Lower leg skin (tissue), 3 donors: Measurements from ENCODE around the gene CITED2.

ENCODE experiments used
- CTCF ChIP-seq, 3 donors: fragments of 450-650 bp; IDR thresholded peaks; one replicate each; pipeline ENCODE4 v1.5.1; 2016; ENCODE audit warnings: antibody characterized with exemption in 3 of 3, mild to moderate bottlenecking in 3 of 3, moderate library complexity in 2 of 3
- POLR2A ChIP-seq, 2 donors: fragments of 450-650 bp; IDR thresholded peaks; one replicate each; pipeline ENCODE4 v1.6.1; 2016 to 2017; ENCODE audit warnings: antibody characterized with exemption in 2 of 2, mild to moderate bottlenecking in 1 of 2, moderate library complexity in 1 of 2

GRCh38 chr6:139376604-139377218 lies 2.3 kb upstream of the CITED2 start:
- TF ChIP-seq CTCF (IDR thresholded peaks at IDR 0.05) (no peak), POLR2A (IDR thresholded peaks at IDR 0.05) (no peak)
